GM12891 (cell line): Measurements from ENCODE around the gene SUMO4.

Source experiments
- PAX5 ChIP-seq: IDR thresholded peaks from 2 replicates; pipeline ENCODE4 v1.6.1; 2011; ENCODE audit warnings: low read length, moderate library complexity, mild to moderate bottlenecking; ENCODE audit not compliant: insufficient read depth, severe bottlenecking
- POLR2A ChIP-seq: IDR thresholded peaks from 2 replicates; pipeline ENCODE4 v1.6.1; 2011; ENCODE audit warnings: low read depth, low read length, control low read depth
- POLR2AphosphoS5 ChIP-seq: IDR thresholded peaks from 2 replicates; pipeline ENCODE4 v1.6.1; 2011; ENCODE audit warnings: low read depth, low read length, control low read depth
- SPI1 ChIP-seq: IDR thresholded peaks from 2 replicates; pipeline ENCODE4 v1.6.1; 2011; ENCODE audit warnings: low read depth, low read length, control low read depth
- TAF1 ChIP-seq: IDR thresholded peaks from 2 replicates; pipeline ENCODE4 v1.6.1; 2011; ENCODE audit warnings: low read depth, low read length, control low read depth

- TF ChIP-seq POLR2AphosphoS5 = no peak
- TF ChIP-seq PAX5 = no peak
- TF ChIP-seq POLR2A = no peak
- TF ChIP-seq SPI1 = no peak
- no peak for TF ChIP-seq TAF1
Measured at GRCh38 chr6:149446791-149447376, 46.8 kb downstream of the SUMO4 start.
